ENCODE data around the gene AGAP2.

AGAP2 gene

DNA sequence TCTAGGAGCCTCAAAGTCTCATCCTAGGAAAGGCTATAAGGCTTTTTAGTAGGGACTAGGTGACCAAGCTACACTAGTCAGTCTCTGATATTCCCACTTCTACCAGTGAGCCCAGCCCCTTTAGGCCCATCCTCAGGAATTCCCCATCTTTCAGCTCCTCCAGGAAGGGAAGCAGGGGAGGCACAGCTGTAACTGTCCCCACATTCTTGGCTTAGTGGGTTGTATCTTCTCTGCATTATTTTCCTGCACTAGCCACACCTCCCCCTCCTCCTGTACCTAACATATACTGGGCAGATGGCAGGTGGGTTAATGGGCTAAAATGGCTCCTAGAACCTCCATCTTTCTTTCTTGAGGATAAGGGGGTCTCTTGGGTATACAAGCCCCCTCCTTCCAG is 28.8 kb upstream of the AGAP2 start:
- DNase-seq (ENCODE audit: low read depth): no peak

DNA sequence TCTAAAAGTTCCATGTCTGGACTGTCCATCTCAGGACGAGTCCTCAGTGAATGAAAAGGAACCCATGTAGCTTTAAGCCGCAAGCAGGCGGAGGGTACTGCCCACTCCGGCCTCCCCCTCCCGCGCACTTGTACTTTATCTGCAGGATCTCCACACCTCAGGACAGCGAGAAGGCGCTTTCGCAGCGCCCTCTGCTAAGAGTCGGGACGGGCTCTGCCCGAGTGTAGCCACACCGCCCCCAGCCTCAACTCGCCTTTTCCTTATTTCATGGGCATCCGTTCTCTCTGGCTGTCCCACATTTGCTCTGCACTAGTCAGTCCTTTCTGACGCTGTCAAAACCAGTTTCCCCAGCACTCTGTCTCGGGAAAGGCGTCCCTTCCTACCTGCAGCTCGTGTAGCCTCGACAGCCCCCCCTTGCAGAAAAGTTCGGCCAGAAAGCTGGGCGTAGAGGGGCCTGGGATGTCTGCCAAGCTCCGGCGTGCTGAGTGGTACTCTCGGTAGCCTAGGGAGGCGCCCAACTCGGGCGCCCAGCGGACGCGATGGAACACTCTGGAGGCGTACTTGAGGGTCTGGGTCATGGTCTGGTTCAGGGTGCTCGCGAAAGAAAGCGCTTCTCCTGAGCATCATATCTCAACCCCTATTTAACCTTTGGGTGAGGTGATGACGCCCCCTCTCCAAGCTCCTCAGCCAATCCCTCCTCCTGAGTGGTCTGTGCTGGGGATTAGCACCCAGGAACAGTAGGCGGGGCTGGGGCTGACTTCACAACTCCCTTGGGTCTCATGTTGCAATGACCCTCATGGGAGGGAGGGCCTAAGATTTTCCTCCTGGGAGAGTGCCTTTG is 28.1 kb upstream of the AGAP2 start, which contains the start of gene CYP27B1:
Gene CYP27B1, minus strand, starts transcription at position 615 of the 841 bp plus-strand sequence. Its CDS starts 37 bp downstream, at position 578.
- DNase-seq (ENCODE audit: low read depth): no peak

DNA sequence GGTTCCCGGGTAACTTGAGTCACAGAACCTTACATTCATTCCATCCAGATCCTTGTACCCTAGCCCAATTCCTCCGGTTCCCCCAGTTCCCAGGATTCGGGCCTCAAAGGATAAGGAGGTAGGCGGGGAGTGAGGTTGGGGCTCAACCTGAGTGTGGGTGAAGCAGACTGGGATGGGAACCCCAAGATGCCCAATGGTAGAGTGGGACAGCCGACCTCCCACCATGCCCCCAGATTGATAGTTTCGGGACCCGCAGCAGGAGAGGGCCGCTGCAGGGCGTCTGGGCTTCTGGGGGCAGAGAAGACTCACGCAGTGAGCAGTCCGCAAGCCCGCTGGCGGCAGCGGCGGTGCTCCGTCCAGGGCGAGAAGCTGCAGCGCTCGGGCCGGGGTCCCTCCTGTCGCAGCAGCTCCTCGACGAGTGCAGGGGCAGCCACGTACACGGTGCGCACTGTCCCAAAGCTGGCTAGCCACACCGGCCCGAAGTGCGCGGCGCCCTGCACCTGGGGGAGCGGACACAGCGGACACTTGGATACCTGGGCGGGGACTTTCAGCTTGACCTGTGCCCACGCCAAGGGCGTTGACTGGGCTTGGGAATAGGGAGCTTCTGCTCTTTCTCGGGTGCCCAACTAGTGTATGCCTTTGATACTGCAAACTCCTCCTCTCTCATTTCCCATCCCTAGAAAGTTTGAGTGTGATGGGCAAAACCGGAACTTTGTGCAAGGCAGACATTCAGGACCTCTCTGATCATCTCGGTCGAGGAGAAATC is 27.3 kb upstream of the AGAP2 start:
- DNase-seq (ENCODE audit: low read depth): no peak

DNA sequence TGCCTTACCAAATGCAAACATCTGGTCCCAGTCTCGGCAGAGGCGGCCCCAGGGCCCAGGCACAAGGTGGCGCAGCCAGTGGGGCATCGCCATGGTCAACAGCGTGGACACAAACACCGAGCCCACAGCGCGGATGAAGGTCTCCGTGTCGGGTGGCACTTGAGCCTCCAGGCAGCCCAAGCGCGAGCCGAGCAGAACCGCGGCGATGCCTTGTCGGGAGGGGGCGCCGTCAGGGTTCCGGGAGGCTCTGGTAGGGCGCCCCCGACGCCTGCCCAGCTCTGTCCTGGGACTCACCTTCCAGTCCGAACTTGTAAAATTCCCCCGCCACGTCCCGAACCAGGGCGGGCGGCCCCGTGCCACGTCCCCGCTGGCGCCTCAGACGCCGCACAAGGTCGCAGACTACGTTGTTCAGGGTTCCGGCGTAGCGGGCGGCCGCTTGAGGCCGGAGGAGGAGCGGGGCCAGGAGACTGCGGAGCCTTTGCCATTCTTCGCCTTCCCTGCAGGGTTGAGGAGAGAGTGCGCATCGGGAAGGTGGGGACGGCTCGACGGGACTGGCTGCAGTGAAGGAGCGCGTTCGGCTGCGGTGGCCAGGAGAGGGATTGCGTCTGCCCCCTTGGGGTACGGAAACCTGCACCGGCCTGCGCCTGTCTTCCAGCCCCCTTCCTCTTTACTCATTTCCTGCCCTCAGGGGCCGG is 26.6 kb upstream of the AGAP2 start:
- DNase-seq (ENCODE audit: low read depth): no peak

DNA sequence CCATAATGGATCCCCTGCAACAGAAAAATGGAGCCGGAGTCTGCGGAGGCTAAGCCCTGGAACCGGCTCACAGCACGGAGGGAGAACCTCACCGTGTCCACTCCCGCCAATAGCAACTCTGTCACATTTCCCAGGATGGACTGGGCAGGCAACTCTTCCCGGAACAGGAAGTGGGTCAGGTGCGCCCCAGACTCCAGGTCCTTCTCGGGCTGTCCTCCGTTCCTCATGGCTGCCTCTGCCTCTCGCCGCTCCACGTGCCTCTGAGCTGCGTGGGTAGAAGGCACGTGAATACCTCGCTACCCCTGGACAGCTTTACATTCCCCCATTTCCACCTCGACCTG is 26.1 kb upstream of the AGAP2 start:
- DNase-seq (ENCODE audit: low read depth): no peak

DNA sequence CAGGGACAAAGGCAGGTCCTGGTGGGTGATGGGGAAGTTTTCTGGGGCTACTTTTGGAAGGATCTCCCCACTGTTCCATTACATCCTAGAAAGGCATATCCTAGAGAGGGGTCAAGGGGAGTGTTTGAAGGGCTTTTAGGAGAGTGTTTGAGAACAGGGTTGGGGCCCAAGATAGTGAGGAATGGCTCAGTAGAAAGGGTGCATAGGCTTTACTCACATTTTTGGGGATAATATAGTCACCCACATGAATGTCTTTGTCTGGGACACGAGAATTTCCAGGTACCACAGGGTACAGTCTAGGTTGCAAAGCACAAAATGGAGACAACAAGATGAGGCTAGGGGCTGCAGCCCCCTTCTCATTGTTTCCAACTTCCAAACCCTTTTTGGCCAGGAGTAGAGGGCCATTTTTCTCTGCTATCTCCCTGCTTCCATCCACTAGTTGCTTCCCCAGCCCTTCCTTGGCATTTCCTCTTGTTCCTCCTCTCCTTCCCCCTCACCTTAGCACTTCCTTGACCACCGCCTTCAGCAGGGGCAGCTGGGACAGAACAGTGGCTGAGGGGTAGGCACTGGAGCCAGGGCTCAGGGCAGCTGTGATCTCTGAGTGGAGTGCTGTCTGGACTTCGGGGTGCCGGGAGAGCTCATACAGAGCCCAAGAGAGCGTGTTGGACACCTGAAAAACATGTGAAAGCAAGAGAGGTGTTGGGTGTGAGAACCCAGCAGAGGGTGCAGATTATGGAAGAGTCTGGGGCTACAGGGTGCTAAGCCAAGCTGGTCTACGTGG is 25.5 kb upstream of the AGAP2 start:
- DNase-seq (ENCODE audit: low read depth): no peak

DNA sequence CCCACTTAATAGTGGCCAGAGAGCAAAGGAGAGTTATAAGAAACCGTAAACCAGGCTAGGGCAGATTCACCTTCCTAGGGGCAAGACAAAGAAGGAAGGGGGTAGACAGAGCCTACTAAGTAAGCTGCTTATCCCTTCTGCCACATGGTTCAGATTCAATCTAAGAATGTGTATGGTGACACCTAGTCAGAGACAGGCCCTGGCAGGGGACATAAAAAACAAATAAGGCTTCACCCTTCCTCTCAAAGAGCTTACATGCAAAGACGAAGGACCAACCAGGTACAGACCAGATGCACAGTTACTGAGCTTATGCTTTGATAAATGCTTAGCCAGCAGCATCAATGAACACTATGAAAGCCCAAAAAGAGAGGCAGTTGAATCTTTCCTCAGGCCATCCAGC is 23.9 kb upstream of the AGAP2 start:
- DNase-seq (ENCODE audit: low read depth): no peak

DNA sequence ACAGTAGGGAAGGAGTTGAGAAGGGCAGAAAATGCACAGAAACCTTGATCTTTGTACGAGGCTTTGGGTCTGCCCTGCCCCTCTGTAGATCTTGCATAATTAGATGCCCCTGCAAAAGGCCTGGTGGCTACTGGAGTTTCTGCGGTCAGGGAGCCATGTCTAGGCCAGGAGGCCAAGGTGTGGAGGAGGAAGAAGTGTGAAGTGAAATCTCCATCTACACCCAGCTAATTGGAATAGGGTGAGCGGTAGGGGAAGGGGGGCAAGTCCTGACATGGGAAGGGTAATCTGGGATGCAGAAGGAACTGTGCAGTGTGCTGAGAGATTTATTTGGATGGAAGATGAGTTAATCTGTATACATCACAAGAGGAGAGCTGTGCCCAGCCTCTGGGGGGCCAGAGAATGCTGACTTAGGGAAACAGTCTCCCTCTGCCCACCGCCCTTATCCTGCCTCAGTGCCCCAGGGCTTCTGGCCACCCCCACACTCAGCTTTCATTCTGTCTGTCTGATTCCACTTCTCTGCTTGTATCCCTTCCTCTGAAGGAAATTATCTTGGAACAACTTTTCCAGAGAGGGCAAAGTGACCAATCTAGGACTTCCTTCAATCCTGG is 23.0 kb upstream of the AGAP2 start:
- no peak for DNase-seq (ENCODE audit: low read depth)

DNA sequence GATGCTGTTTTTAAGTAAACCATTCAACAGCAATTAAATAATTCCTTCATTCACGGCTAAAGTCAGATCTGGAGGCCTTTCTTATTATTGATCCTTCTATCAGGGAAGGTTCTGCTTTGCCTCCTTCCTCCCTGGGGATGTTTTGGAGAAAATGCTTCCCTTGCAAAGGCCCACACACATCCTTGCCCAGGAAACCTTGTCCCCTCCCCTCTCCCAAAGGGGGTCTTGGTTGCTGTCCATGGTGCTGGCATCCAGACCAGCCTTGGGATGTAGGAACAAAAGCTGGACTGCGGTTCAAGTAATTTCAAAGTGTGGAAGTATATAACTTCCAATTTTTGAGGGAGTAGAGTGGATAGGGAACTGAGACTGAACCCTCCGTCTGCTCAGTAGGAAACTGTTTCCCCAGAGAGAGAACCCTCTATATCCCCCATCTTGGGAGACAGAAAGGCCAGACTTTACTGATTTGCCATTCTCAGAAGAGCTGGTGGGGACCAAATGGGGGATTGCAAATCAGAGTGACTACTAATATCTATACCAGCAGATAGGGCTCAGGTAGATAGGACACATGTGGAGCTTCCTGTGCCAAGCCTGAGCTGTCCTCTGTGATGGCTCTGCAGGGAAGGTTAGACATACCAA is 21.9 kb upstream of the AGAP2 start:
- DNase-seq (ENCODE audit: low read depth): no peak

DNA sequence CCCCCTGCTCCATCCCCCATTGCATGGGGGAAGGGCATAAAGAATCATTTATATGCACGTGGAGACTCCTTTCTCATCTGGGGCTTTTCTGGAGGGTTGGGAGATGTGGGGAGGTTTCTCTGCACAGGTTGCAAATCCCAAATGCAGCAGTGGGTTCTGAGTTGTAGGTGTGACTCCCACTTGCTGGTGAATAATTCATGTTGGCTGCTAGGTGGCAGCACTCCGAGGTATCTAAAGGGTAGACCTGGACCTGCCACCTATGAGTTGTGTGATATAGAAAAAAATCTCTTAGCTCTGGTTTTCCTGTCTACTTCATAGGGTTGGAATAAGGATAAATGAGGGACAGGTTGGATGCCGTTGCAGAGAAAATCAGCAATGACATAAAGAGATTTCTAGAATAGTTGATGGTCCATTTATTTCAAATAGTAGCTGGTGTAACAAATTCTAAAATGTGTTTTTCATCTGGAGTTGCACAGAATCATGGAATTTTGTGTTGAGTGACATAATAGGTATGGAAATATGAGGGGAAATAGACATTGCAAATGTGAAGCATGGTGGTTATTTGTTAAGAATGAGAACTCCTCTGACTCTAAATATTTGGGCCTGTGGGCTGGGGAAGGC is 20.9 kb upstream of the AGAP2 start:
- DNase-seq (ENCODE audit: low read depth): no peak

DNA sequence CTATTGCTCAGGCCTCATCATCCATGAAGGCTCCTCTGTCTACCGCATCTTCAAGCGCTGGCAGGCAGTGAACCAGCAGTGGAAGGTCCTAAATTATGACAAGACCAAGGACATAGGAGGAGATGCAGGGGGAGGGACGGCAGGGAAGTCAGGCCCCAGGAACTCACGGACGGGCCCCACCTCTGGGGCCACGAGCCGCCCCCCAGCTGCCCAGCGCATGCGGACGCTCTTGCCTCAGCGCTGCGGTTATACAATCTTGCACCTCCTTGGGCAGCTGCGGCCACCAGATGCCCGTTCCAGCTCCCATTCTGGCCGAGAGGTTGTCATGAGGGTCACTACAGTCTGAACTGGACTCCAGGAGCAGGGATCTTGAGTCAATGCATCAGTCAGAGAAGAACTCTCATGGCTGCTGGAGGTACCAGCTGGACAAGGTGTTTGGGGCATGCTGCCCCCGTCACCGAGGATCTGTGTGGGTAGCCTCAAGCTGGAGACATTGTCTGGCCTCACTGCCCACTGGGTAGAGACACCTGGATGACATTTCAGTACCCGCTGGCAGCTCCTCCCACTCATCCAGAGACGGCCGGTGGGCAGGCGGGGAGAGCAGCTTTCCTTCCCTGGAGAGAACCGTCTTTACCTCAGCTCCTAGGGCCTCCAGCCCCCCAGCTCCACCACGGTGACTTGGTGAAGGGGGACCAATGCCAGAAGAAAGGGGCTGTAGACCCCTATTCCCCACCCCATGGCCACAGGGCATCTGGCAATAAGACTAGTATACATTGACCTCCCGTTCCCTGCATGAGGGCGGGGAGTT is 20.2 kb upstream of the AGAP2 start:
- no peak for DNase-seq (ENCODE audit: low read depth)

DNA sequence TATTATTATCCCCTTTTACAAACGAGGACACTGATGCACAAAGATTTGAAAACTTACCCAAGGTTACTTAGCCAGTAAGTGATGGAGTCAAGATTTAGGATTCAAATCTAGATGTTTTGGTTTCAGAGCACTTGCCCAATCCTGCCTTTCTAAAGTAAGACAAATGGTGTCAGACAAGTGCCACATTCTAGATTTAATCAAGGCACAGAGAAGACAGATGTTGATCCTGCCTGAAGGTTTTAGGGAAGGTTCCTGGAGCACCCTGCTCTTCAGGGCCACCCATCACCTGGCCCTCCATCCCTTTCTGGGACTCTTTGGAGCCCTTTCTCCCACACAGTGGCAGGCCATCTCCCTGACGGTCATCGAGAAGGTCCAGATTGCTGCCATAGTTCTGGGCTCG is 19.2 kb upstream of the AGAP2 start:
- no peak for DNase-seq (ENCODE audit: low read depth)

DNA sequence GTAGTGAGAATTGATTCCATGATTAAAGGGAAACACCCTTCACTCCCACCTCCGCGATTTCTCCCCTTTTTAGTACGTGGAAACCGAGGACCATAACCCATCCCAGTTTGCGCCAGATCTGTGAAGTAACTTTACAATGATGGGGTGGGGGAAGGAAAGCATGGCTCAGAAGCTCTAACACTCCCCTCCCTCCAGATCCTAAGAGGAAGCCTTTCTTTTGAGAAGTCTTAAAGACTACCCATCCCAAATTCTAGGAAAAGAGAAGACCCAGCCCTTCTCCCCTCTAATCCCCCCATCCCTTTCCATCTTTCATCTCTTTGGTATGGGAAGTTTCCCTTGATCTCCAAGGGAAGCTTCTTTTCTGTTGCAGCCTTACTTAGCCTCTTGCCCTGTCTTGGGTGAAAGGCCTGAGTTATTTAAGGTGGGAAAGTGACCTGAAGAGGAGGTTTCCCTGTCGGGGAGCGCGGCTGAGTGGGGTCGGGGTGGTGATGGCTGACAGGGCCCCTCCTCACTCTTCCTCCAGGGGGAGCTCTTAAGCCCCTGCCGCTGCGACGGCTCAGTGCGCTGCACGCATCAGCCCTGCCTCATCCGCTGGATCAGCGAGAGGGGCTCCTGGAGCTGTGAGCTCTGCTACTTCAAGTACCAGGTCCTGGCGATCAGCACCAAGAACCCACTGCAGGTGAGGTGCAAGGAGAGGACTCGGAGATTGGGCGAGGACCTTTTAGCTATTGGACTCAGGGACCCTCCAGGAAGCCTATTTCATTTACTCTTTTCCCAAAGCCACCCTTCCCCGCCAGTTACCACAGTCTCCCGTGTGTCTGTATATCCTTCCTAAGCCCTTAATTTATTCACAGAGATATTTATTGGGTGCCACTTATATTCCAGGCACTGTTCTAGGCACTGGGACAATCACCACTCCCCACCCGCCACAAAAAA is 18.1 kb upstream of the AGAP2 start:
- DNase-seq (ENCODE audit: low read depth): no peak

DNA sequence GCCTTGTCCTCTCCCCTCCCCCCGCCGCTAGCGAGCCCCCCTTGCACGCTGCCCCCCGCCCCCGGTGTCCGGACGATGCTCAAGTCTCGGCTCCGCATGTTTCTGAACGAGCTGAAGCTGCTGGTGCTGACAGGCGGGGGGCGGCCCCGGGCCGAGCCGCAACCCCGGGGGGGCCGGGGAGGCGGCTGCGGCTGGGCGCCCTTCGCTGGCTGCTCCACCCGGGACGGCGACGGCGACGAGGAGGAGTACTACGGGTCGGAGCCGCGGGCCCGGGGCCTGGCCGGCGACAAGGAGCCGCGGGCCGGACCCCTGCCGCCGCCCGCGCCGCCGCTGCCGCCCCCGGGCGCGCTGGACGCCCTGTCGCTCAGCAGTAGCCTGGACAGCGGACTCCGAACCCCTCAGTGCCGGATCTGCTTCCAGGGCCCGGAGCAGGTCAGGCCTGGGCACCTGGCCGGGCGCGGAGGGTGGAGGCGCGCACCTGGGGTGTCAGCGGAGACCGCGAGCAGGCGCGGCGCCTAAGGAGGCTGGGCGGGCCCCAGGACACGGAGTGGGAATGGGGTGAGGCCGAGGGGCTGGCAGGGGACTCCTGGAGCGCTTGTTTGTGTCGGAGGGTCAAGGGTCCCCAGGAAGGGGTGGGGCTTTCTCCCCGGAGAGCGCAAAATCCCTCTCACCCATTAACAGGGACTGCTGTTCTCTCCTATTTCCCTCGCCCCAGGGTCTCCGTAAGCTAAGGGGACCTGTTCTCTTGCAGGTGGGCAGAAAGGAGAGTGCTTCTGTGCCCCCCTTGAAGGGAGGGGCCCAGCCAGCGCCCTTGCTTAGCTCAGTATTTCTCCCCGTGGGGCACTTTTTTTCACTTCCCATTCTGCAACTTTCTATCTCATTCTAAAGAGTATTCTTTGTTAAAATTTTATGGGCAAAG is 17.2 kb upstream of the AGAP2 start:
- no peak for DNase-seq (ENCODE audit: low read depth)

DNA sequence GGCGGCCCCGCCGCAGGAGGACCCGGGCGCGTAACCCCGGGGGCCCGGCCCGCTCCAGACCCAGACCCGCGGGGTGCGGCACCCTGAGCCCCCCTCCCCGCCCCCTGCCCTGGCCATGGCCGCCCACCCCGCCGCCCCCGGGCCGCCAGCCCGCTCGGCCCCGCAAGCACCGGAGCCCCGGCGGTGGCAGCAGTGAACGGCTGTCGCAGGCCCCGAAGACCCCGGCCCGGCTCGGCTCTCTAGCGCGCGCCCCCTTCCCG is 16.6 kb upstream of the AGAP2 start:
- no peak for DNase-seq (ENCODE audit: low read depth)

DNA sequence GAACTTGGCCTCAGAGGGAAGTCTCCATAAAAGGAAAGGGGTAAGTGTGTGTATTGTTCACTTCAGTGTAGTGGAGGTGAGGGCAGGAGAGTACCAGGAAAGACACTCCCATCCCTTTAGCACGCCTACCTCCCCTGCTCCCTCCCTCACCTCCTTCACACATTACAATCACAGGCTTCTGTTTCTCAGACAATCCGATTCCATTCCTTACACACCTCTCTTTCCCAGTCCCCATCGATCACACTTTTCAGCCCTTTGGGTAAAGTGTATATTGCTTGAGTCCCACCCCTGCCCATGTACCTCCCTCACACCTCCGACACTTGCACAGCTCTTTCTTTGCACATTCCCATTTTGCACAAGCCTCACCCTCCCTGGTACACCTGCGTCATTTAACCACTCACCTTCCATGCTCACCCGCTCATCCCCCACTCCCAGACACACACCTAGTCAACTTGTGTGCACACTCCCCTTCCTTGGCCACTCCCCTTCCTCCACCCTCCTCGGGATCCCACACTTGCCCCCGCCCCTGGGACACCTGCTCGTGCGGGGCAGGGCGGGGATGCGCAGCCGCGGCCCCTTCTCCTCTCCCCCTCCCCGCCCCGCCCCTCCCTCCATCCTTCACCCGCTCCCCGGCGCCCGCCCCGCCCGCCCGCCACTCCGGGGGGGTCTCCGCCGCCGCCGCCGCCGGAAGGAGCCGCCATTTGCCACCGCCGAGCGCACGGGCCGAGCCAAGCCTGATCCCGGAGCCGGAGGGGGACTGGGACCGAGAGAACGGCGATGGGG is 16.1 kb upstream of the AGAP2 start, which contains the start of gene MARCHF9:
Gene MARCHF9, plus strand, starts transcription at position 693 of the 783 bp plus-strand sequence. CDS start 426 bp downstream, outside the sequence.
- no peak for DNase-seq (ENCODE audit: low read depth)

DNA sequence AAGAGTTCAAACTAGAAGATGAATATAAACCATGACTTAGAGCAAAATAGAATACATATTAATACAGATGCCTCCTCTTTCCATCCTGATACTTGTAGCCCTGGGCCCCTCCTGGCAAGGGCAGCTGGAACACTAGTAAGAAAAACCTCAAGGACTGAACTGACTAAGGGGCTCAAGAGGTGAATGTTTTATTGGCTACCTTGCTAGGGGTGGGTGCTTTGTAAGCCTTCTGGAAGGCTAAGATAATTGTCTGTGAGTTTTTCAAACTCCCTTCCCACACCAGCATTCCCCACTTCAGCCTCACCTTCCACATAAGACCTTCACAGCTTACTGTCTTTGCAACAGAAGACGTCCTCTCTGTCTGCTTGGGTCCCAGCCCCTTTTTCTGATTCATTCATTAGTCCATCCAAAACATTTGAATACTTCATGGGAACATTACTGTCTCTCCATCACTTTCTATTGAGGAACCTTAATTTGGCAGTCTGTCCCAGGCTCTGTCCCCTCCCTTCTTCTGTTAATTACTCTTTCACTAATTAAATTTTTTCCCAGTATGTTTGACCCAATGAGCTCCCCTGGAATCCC is 15.3 kb upstream of the AGAP2 start:
- DNase-seq (ENCODE audit: low read depth): no peak
